Liver (tissue), 9 donors: ENCODE data around the gene R3HCC1L. TPM values are rescaled to one million over a fixed set of nuclear protein-coding genes. Genes with fewer than 3 reads are reported as not detected.
A peak's percentile ranks its signal among the peaks of the same experiment; 100 is the strongest.

ENCODE experiments used
- DNase-seq: peaks from one replicate; pipeline ENCODE4 v3.0.0-alpha.2; 2017; ENCODE audit warnings: low spot score
- H3K27ac ChIP-seq, 2 donors: one replicate each; pipeline ENCODE4 v1.7.0; 2013; ENCODE audit warnings: inconsistent platforms in 2 of 2, low read length in 2 of 2, control low read depth in 1 of 2, low read depth in 1 of 2, mild to moderate bottlenecking in 1 of 2
- H3K27me3 ChIP-seq, 4 donors: one replicate each; pipeline versions ENCODE4 v1.6.1 to v1.7.0; 2013; ENCODE audit warnings: low read length in 3 of 4, inconsistent platforms in 1 of 4, mild to moderate bottlenecking in 1 of 4, moderate library complexity in 1 of 4; ENCODE audit not compliant: control insufficient read depth in 4 of 4, insufficient read depth in 4 of 4
- H3K36me3 ChIP-seq, 4 donors: one replicate each; pipeline versions ENCODE4 v1.6.1 to v1.7.0; 2013; ENCODE audit warnings: low read length in 3 of 4, mild to moderate bottlenecking in 3 of 4, low read depth in 1 of 4, moderate library complexity in 1 of 4; ENCODE audit not compliant: control insufficient read depth in 4 of 4, insufficient read depth in 3 of 4
- H3K4me1 ChIP-seq, 4 donors: one replicate each; pipeline versions ENCODE4 v1.6.1 to v1.7.0; 2013; ENCODE audit warnings: low read length in 3 of 4, mild to moderate bottlenecking in 3 of 4, moderate library complexity in 1 of 4; ENCODE audit not compliant: control insufficient read depth in 4 of 4, insufficient read depth in 4 of 4
- H3K4me3 ChIP-seq, 3 donors: one replicate each; pipeline versions ENCODE4 v1.6.1 to v1.7.0; 2013; ENCODE audit warnings: low read length in 3 of 3, control low read depth in 1 of 3, low read depth in 1 of 3, mild to moderate bottlenecking in 1 of 3
- H3K9ac ChIP-seq, 2 donors: one replicate each; pipeline ENCODE4 v1.7.0; 2013; ENCODE audit warnings: low read length in 2 of 2, mild to moderate bottlenecking in 2 of 2, moderate library complexity in 2 of 2, control low read depth in 1 of 2, low read depth in 1 of 2
- H3K9me3 ChIP-seq, 4 donors: one replicate each; pipeline versions ENCODE4 v1.6.1 to v1.7.0; 2013; ENCODE audit warnings: low read length in 3 of 4; ENCODE audit not compliant: control insufficient read depth in 4 of 4
- FOXA2 ChIP-seq: IDR thresholded peaks from 2 replicates; pipeline ENCODE4 v1.6.1; 2016; ENCODE audit warnings: antibody characterized with exemption
- GABPA ChIP-seq, 2 donors: IDR thresholded peaks in 1 of 2; conservative IDR thresholded peaks in 1 of 2; 2 replicates each; pipeline ENCODE4 v1.6.1; 2016; ENCODE audit warnings: antibody characterized with exemption in 2 of 2, mild to moderate bottlenecking in 1 of 2, moderate library complexity in 1 of 2
- HNF4A ChIP-seq, 2 donors: conservative IDR thresholded peaks; 2 replicates each; pipeline ENCODE4 v1.6.1; 2016; ENCODE audit warnings: antibody characterized with exemption in 2 of 2, mild to moderate bottlenecking in 2 of 2
- HNF4G ChIP-seq: IDR thresholded peaks from 2 replicates; pipeline ENCODE4 v1.6.1; 2016; ENCODE audit warnings: antibody characterized with exemption
- JUND ChIP-seq, 2 donors: IDR thresholded peaks; 2 replicates each; pipeline ENCODE4 v1.6.1; 2016; ENCODE audit warnings: antibody characterized with exemption in 2 of 2
- NR2F2 ChIP-seq: IDR thresholded peaks from 2 replicates; pipeline ENCODE4 v1.6.1; 2016; ENCODE audit warnings: antibody characterized with exemption
- RAD21 ChIP-seq, 2 donors: IDR thresholded peaks; 2 replicates each; pipeline ENCODE4 v1.6.1; 2016; ENCODE audit warnings: antibody characterized with exemption in 2 of 2, mild to moderate bottlenecking in 2 of 2
- RXRA ChIP-seq, 2 donors: IDR thresholded peaks; 2 replicates each; pipeline ENCODE4 v1.6.1; 2017 to 2018; ENCODE audit warnings: antibody characterized with exemption in 2 of 2, mild to moderate bottlenecking in 1 of 2
- SP1 ChIP-seq: IDR thresholded peaks from 2 replicates; pipeline ENCODE4 v1.6.1; 2018; ENCODE audit warnings: antibody characterized with exemption, mild to moderate bottlenecking
- TAF1 ChIP-seq: conservative IDR thresholded peaks from 2 replicates; pipeline ENCODE4 v1.6.1; 2016; ENCODE audit warnings: antibody characterized with exemption, mild to moderate bottlenecking
- WGBS: extraction: QIAGEN DNeasy Blood & Tissue Kit; methylation state at CpG from one replicate; pipeline ENCODE4 v1.1.7; 2013; 5-methylcytosine and 5-hydroxymethylcytosine counted together
- polyA plus RNA-seq, 2 donors: library from polyadenylated mRNA; stranded (reverse) in 1 of 2; unstranded in 1 of 2; fragments of 200-250 nt in 1 of 2; fragments of >200 nt in 1 of 2; fragmentation: Nextera tagmentation in 1 of 2; extraction: Ambion mirVana in 1 of 2; gene quantifications; one replicate each; pipeline versions ENCODE4 v1.2.1 to v1.2.3, GENCODE V29; 2013 to 2015
- total RNA-seq, 2 donors: library from RNA; depleted of rRNA; stranded (reverse); fragments of >200 nt; gene quantifications; one replicate each; pipeline ENCODE4 v1.2.3, GENCODE V29; 2014
- TF ChIP-seq, protein P1 (sequence below): IDR thresholded peaks from 2 replicates; pipeline ENCODE4 v1.6.1; 2016; ENCODE audit warnings: antibody characterized with exemption, mild to moderate bottlenecking
- TF ChIP-seq, protein P2 (sequence below): IDR thresholded peaks from 2 replicates; pipeline ENCODE4 v1.6.1; 2016; ENCODE audit warnings: antibody characterized with exemption
- TF ChIP-seq, protein P3 (sequence below): IDR thresholded peaks from 2 replicates; pipeline ENCODE4 v1.6.1; 2016; ENCODE audit warnings: antibody characterized with exemption
- donor health status: healthy.
- donor health status: healthy.
- donor health status: healthy.
- donor health status: healthy.
- donor health status: healthy.

R3HCC1L gene
- total and polyA plus RNA-seq, 4 donors = 3.2 to 11.2 (median 7.4) TPM

DNA sequence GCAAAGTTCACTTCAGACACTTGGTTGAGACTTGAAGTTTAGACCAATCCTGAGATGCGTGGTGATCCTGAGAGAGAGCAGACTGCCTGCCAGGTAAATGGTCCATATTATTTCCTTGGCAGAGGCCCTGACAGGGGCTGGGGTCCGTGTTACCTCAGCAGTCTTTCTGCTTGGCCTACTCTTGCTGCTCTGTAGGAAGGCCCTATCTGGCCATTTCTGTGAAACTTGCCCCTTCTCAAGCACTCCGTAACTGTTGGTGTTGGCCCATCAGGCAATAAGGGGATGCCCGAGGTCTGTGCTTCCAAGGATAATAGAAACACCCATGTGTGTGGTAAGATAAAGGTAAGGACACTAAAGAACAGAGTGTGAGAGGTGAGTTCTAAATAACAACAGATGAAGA is 113.6 kb downstream of the R3HCC1L start (continued):
- TF ChIP-seq, protein P1, sequence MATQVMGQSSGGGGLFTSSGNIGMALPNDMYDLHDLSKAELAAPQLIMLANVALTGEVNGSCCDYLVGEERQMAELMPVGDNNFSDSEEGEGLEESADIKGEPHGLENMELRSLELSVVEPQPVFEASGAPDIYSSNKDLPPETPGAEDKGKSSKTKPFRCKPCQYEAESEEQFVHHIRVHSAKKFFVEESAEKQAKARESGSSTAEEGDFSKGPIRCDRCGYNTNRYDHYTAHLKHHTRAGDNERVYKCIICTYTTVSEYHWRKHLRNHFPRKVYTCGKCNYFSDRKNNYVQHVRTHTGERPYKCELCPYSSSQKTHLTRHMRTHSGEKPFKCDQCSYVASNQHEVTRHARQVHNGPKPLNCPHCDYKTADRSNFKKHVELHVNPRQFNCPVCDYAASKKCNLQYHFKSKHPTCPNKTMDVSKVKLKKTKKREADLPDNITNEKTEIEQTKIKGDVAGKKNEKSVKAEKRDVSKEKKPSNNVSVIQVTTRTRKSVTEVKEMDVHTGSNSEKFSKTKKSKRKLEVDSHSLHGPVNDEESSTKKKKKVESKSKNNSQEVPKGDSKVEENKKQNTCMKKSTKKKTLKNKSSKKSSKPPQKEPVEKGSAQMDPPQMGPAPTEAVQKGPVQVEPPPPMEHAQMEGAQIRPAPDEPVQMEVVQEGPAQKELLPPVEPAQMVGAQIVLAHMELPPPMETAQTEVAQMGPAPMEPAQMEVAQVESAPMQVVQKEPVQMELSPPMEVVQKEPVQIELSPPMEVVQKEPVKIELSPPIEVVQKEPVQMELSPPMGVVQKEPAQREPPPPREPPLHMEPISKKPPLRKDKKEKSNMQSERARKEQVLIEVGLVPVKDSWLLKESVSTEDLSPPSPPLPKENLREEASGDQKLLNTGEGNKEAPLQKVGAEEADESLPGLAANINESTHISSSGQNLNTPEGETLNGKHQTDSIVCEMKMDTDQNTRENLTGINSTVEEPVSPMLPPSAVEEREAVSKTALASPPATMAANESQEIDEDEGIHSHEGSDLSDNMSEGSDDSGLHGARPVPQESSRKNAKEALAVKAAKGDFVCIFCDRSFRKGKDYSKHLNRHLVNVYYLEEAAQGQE = no peak
- TF ChIP-seq HNF4A (conservative IDR thresholded peaks at IDR 0.05) (no peak), GABPA (IDR thresholded peaks at IDR 0.05 in 1 of 2, conservative IDR thresholded peaks at IDR 0.05 in 1 of 2) (no peak), JUND (IDR thresholded peaks at IDR 0.05) (no peak), RAD21 (IDR thresholded peaks at IDR 0.05) (no peak), RXRA (IDR thresholded peaks at IDR 0.05) (no peak), HNF4G (no peak), NR2F2 (no peak), SP1 (no peak)

DNA sequence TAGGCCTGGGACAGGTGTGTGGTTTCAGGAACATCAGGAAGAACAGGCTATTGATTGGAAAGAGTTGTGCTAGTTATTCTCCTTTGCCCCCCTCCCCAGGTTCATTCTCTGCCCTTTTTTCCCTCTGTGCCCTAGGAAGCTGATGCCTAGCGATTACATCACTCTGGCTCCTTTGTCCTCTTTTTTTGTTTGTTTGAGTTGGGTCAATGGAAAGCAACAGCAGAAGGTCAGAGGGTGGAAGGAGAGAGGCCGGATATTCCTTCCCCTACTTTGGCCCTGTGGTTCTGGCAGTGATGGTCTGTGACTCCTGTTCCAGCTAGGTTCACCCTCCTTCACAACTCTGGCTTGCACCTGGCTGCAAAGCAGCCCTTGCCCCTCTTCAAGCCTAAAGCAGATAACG is 114.7 kb downstream of the R3HCC1L start:
- TF ChIP-seq HNF4A (conservative IDR thresholded peaks at IDR 0.05) (peak; percentile 51 to 62), JUND (IDR thresholded peaks at IDR 0.05) (no peak), NR2F2 (peak; percentile 13), SP1 (peak; percentile 38), RXRA (IDR thresholded peaks at IDR 0.05) (peak; percentile 50 to 68)
- TF ChIP-seq, protein P2, sequence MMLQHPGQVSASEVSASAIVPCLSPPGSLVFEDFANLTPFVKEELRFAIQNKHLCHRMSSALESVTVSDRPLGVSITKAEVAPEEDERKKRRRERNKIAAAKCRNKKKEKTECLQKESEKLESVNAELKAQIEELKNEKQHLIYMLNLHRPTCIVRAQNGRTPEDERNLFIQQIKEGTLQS = peak; percentile 78
- Histone ChIP-seq H3K9me3 (no peaks in the 10 kb centered on the region), H3K36me3 (peaks cover 3 to 26% (median 18%) of the 10 kb centered on the region in 4 donors), H3K9ac (no peak overlapping the region), H3K27ac (no peak overlapping the region), H3K4me3 (no peak overlapping the region), H3K27me3 (no peaks in the 10 kb centered on the region), H3K4me1 (peaks cover 0 to 8% (median 2%) of the 10 kb centered on the region in 4 donors)
- DNase-seq = peak; percentile 30
- WGBS = 52% methylated on average over 3 of the region's 3 CpGs

DNA sequence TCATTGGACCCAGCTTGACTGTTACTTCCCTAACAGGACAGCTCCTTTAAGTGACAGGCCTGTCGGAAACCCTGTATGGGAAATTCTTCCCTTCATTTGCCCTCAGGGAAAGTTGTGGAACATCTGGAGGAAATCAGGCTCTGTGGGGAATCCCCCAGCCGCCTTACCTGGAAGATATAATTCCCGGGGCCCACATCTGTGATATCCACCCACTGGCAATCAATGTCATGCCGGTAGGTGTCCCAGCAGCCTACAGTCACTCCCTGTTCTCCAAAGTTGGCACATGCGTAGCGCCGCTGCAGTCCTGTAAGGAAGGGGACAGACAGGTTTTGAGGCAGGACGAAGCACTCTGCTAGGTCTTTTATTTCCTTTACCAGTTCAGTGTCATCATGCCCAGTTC is 116.9 kb downstream of the R3HCC1L start:
- WGBS = 91% methylated on average over 8 of the region's 8 CpGs
- H3K27ac ChIP-seq = no peak overlapping the region
- peak; percentile 27 for DNase-seq
- no peak overlapping the region for H3K4me3 ChIP-seq
- peaks cover 0 to 8% (median 2%) of the 10 kb centered on the region in 4 donors for H3K4me1 ChIP-seq
- no peaks in the 10 kb centered on the region for H3K9me3 ChIP-seq
- TF ChIP-seq JUND (IDR thresholded peaks at IDR 0.05) (no peak), TAF1 (no peak), RXRA (IDR thresholded peaks at IDR 0.05) (no peak), HNF4G (no peak), GABPA (IDR thresholded peaks at IDR 0.05 in 1 of 2, conservative IDR thresholded peaks at IDR 0.05 in 1 of 2) (no peak), HNF4A (conservative IDR thresholded peaks at IDR 0.05) (no peak), FOXA2 (no peak), RAD21 (IDR thresholded peaks at IDR 0.05) (no peak)
- TF ChIP-seq, protein P3, sequence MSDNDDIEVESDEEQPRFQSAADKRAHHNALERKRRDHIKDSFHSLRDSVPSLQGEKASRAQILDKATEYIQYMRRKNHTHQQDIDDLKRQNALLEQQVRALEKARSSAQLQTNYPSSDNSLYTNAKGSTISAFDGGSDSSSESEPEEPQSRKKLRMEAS = no peak
- TF ChIP-seq, protein P2 = no peak
- TF ChIP-seq, protein P1 = no peak
- H3K36me3 ChIP-seq = peaks cover 0 to 13% (median 8%) of the 10 kb centered on the region in 4 donors
- no peaks in the 10 kb centered on the region for H3K27me3 ChIP-seq
- no peak overlapping the region for H3K9ac ChIP-seq
